ENCODE data around the gene IFIT5.
"Not testable (repeated sequence)": the region's sequence is repeated elsewhere in the genome, so short reads cannot be mapped to it uniquely, and the experiment has no call there.

IFIT5 gene

GRCh38 chr10:89395141-89395540 is 19.2 kb upstream of the IFIT5 start:
- DNase-seq: no peak

- DNase-seq: no peak
Observed at GRCh38 chr10:89398003-89398749, 16.2 kb upstream of the IFIT5 start.

DNA sequence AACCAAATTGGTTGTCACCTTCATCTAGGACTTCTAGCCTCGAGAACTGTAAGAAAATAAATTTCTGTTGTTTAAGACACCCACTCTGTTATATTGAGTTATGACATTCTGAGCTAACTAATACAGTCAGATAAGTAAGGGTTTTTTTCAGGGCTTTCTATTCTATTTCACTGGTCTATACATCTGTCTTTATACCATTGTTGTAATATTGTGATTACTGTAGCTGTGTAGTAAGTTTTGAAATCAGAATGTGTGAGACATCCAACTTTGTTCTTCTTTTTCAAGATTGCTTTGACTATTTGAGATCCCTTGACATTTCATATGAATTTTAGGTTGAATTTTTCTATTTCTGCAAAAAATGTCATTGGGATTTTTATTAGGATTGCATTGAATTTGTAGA is 14.4 kb upstream of the IFIT5 start:
- no peak for DNase-seq

DNA sequence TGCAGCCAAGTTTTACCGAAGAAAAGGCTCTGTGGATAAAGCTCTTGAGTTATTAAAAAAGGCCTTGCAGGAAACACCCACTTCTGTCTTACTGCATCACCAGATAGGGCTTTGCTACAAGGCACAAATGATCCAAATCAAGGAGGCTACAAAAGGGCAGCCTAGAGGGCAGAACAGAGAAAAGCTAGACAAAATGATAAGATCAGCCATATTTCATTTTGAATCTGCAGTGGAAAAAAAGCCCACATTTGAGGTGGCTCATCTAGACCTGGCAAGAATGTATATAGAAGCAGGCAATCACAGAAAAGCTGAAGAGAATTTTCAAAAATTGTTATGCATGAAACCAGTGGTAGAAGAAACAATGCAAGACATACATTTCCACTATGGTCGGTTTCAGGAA is 11.3 kb upstream of the IFIT5 start:
- no peak for DNase-seq

DNA sequence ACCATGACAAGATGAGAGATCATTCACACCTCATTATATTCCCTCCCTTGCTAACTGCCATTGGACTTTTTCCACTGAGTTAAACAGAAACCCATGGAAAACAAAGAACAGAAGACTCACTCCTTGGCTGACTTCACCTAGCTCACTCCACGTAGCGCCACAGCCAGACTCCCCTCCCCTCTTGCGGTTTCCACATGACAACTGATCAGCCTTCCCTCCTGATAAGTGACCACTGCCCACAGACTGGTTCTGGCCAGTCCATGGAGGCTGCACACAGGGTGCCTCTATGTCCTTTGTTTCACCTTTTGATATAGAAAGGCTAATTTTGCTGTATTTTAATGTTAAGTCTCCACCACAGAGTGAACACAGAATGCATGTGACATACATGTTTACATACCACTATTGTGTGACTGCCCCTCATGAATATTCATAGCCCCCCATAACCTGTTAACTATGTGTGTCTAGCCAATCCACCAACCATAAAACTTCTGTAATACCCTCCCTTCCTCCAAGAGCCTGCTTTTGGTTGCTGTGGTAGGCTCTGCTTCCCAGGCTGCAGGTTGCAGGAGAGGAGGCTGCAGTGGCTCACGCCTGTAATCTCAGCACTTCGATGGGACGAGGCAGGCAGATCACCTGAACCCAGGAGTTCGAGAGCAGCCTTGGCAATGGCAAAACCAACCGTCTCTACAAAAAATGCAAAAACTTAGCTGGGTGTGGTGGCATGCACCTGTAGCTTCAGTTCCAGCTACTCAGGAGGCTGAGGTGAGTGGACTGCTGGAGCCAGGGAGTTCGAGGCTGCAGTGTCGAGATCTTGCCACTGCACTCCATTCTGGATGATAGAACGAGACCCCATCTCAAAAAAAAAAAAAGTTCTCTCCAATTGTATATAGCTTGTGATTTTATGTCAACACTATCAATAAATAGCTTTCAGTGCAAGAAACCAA is 10.0 kb upstream of the IFIT5 start:
- DNase-seq: no peak

DNA sequence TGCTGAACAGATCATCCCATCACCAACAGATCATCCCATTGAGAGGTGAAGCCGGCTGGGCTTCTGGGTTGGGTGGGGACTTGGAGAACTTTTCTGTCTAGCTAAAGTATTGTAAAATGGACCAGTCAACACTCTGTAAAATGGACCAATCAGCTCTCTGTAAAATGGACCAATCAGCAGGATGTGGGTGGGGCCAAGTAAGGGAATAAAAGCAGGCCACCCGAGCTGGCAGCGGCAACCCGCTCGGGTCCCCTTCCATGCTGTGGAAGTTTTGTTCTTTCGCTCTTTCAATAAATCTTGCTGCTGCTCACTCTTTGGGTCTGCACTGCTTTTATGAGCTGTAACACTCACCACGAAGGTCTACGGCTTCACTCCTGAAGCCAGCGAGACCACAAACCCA is 8.2 kb upstream of the IFIT5 start:
- DNase-seq: not testable (repeated sequence)

DNA sequence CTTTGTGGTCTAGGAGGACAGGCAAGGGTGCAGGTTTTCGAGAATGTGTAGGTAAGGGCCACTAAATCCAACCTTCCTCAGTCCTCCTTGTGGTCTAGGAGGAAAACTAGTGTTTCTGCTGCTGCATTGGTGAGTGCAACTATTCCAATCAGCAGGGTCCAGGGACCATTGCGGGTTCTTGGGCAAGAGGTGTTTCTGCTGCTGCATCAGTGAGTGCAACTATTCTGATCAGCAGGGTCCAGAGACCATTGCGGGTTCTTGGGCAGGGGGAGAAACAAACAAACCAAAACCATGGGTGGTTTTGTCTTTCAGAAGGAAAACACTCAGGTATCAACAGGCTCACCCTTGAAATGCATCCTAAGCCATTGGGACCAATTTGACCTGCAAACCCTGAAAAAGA is 6.6 kb upstream of the IFIT5 start:
- not testable (repeated sequence) for DNase-seq

GRCh38 chr10:89409282-89409681 is 5.1 kb upstream of the IFIT5 start:
- not testable (repeated sequence) for DNase-seq

GRCh38 chr10:89410551-89410950 is 3.8 kb upstream of the IFIT5 start:
- DNase-seq: not testable (repeated sequence)

- DNase-seq: not testable (repeated sequence)
Observed at GRCh38 chr10:89411135-89411534, 3.2 kb upstream of the IFIT5 start.

- not testable (repeated sequence) for DNase-seq
Observed at GRCh38 chr10:89412276-89412675, 2.1 kb upstream of the IFIT5 start.

- no peak for DNase-seq
Observed at GRCh38 chr10:89413398-89413912, 913 bp upstream of the IFIT5 start.

GRCh38 chr10:89414879-89415821 is 782 bp downstream of the IFIT5 start:
- DNase-seq: peak; percentile 37

DNA sequence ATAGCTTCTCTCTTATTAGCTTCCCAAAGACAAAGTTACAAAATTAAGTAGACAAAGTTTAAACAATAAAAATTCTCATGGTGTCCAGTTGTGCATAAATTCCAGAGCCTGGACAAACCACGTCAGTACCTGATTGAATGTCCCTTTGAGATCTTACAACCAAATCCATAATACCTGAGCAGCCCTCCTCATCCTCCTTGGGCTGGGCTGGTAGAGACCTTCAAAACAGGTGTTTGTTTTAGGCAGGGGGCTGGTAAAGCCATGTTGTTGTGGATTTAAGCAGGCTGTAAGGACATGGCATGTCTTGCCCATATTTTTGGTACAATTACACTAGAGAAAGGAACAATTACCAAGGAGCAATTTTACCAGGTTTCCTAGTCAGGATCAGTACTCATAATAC is 2.1 kb downstream of the IFIT5 start:
- DNase-seq: no peak

DNA sequence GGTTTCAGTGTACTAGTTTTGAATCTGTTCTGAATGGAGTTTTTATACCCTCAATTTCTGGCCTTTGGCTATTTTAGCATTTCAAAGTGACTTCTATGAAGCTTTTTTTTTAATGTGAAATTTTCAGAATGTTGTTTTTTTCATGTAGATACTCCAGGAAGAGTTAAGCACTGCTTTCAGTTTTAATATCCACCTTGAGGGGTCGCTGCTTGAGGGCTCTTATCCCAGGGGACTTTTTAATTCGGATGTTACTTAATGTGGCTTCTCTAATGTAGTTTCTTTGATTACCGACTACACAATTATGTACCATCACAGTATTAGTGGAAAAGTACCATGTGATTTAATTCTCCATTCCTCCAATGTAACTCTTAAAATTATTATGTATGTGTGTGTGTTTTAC is 5.2 kb downstream of the IFIT5 start:
- DNase-seq: no peak

GRCh38 chr10:89421018-89421476 is 6.7 kb downstream of the IFIT5 start:
- DNase-seq: no peak

GRCh38 chr10:89425000-89425399 is 10.6 kb downstream of the IFIT5 start:
- no peak for DNase-seq

DNA sequence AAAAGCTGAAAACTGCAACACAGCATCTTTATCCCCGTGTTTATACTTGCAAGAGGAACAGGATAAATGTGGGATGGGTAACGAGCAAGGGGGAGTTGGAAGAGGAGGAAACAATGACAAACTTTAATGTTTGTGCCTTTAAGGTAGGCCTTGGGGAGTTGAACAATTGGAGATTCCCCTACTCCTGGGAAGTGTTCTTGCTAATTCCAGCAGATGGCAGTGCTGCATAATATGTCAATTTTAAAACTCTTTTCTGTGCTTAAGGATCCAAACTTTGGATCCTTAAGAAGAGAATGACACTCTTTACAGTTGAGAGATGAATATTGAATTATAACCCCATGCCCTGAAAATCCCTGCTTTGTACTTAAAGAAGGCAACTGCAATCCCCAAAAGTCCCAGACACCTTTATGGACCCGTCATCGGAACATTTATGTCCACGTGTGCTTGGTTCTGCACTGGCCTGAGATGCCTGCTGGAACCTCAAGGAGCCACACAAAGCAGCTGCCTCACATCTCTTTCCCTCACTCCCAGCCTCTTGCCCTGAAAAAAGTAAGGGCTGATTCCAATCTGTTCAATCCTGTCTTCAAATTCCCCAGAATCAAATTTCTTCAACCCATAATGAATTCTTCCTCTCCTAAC is 12.0 kb downstream of the IFIT5 start:
- peak; percentile 13 for DNase-seq

DNA sequence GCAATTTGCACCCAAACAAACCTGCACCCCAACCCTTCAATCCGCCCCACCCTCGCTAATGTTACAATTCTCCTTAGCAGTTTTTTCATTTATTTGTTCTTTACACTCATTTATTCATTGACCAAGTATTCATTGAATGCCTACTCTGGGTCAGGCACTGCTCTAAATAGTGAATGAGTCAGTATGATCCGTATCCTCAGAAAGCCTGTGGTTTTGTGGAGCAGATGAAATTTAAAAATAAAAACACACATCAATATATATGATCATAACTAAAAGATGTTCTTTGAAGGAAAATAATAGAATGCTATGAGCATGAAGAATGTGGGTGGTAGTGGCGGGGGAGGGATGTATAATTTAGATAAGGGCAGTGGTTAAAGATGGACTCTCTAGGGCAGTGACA is 13.3 kb downstream of the IFIT5 start:
- DNase-seq: no peak

DNA sequence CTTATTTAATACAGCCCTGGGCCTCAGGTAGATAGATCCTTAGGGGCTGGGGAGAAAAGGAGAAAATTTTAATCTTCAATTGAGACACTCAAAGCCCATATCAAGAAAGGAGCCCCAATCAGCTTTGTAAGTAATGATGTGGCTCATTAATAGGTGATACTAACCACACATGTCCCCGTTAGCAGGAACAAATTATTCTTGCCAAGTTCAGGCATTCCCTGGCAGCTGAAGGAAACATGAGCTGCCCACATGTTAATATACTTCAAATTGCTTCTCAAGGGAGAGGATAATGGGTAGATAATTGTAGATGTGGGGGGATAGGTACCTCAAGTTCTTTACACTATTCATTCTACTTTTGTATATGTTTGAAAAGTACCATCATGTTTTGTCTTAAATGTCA is 14.5 kb downstream of the IFIT5 start:
- DNase-seq: no peak

DNA sequence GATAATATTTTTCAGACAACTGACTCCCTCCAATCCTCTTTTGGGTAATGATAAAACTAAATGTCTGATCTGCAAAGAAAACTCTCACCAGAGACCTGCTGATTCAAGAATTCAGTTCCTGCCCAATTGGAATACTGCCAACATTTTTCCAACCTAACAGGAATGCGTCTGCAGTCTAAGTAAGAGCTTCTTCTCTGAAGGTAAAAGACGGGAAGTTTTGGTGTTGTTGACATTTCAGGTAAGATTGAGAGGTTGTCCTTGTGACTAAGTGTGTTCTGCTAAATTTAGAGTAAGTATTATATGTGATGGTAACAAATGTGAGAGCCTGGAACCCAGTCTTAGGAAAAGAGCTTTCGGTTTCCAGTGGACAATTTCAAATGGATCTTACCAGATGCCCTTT is 17.6 kb downstream of the IFIT5 start:
- peak; percentile 7 for DNase-seq

DNA sequence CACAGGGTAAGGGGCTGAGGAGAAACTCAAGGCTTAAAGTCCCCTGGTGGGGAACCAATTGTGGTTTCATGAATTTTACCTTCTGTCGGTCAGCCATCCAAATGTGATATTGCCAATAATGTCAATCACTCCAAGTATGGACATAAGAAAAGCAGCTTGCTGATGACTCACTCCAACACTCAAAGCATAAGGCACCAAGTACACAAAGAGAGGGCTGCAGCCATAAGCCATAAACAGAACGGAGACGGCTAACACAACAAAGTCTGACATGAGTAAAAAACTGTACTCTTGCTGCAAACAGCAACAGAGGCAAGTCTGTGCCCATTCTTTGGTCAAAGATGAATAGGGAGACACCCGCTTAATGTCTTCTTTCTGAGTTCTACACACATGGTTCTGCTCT is 24.2 kb downstream of the IFIT5 start:
- no peak for DNase-seq

Measured in NCI-H345 (cell line).